ENCODE data around the gene PPFIA2. TPM values are rescaled to one million over a fixed set of nuclear protein-coding genes. Genes with fewer than 3 reads are reported as not detected.

PPFIA2 gene
- total RNA-seq, 1 donor from 2014 or later: 0.59 TPM

- Histone ChIP-seq H2AFZ (ENCODE audit: low read depth, low read length) (no peak overlapping the region), H3K27me3 (ENCODE audit: insufficient read depth, low read length) (no peaks in the 10 kb centered on the region), H3K36me3 (ENCODE audit: insufficient read depth, low read length) (no peaks in the 10 kb centered on the region), H3K79me2 (ENCODE audit: insufficient read depth, low read length) (no peaks in the 10 kb centered on the region), H3K9ac (ENCODE audit: low read length) (no peak overlapping the region), H3K9me3 (ENCODE audit: insufficient read depth, low read depth, low read length) (no peaks in the 10 kb centered on the region), H3K4me1 (ENCODE audit: insufficient read depth, low read length) (no peaks in the 10 kb centered on the region), H3K27ac (ENCODE audit: low read depth, low read length) (no peak overlapping the region), H4K20me1 (ENCODE audit: insufficient read depth, low read length) (no peaks in the 10 kb centered on the region), H3K4me3 (ENCODE audit: insufficient read depth, low read depth, low read length) (no peak overlapping the region), H3K4me2 (ENCODE audit: low read length) (no peak overlapping the region)
- TF ChIP-seq EZH2 (IDR thresholded peaks at IDR 0.05; ENCODE audit: insufficient read depth, low read length): no peak
- no peak for TF ChIP-seq CTCF (IDR thresholded peaks at IDR 0.05; ENCODE audit: insufficient read depth, low read depth, low read length)
- H3K27ac Mint-ChIP-seq (ENCODE audit: unreplicated experiment): no peak overlapping the region
- peaks cover 34% of the 10 kb centered on the region for H3K4me1 Mint-ChIP-seq (ENCODE audit: low read depth, unreplicated experiment)
- no peak overlapping the region for H3K4me3 Mint-ChIP-seq (ENCODE audit: unreplicated experiment)
- no peaks in the 10 kb centered on the region for H3K27me3 Mint-ChIP-seq (ENCODE audit: low read depth, unreplicated experiment)
- DNase-seq (ENCODE audit: low read depth) (no peak), FAIRE-seq (no peak)
- H3K36me3 Mint-ChIP-seq (ENCODE audit: low read depth, unreplicated experiment): no peaks in the 10 kb centered on the region
- H3K9me3 Mint-ChIP-seq (ENCODE audit: unreplicated experiment): no peaks in the 10 kb centered on the region
These were observed 226.1 kb downstream of the PPFIA2 start for GRCh38 chr12:81533054-81533453.

- Histone ChIP-seq H3K9ac (ENCODE audit: low read length) (no peak overlapping the region), H3K4me2 (ENCODE audit: low read length) (no peak overlapping the region), H3K79me2 (ENCODE audit: insufficient read depth, low read length) (no peaks in the 10 kb centered on the region), H3K36me3 (ENCODE audit: insufficient read depth, low read length) (no peaks in the 10 kb centered on the region), H3K9me3 (ENCODE audit: insufficient read depth, low read depth, low read length) (no peaks in the 10 kb centered on the region), H3K4me3 (ENCODE audit: insufficient read depth, low read depth, low read length) (no peak overlapping the region), H3K4me1 (ENCODE audit: insufficient read depth, low read length) (no peaks in the 10 kb centered on the region), H3K27me3 (ENCODE audit: insufficient read depth, low read length) (no peaks in the 10 kb centered on the region), H3K27ac (ENCODE audit: low read depth, low read length) (no peak overlapping the region), H4K20me1 (ENCODE audit: insufficient read depth, low read length) (no peaks in the 10 kb centered on the region), H2AFZ (ENCODE audit: low read depth, low read length) (no peak overlapping the region)
- DNase-seq (ENCODE audit: low read depth): peak; percentile 72
- no peak for FAIRE-seq
- Mint-ChIP-seq H3K4me3 (ENCODE audit: unreplicated experiment) (no peak overlapping the region), H3K27ac (ENCODE audit: unreplicated experiment) (peak overlapping the region; percentile 72), H3K9me3 (ENCODE audit: unreplicated experiment) (no peaks in the 10 kb centered on the region), H3K36me3 (ENCODE audit: low read depth, unreplicated experiment) (no peaks in the 10 kb centered on the region), H3K4me1 (ENCODE audit: low read depth, unreplicated experiment) (peaks cover 37% of the 10 kb centered on the region), H3K27me3 (ENCODE audit: low read depth, unreplicated experiment) (no peaks in the 10 kb centered on the region)
- TF ChIP-seq EZH2 (IDR thresholded peaks at IDR 0.05; ENCODE audit: insufficient read depth, low read length) (no peak), CTCF (IDR thresholded peaks at IDR 0.05; ENCODE audit: insufficient read depth, low read depth, low read length) (no peak)
These were observed 228.8 kb downstream of the PPFIA2 start for GRCh38 chr12:81530352-81530751.

GRCh38 chr12:81520064-81520945, 238.8 kb downstream of the PPFIA2 start:
- Histone ChIP-seq H3K4me2 (ENCODE audit: low read length) (peak overlapping the region; percentile 38), H3K79me2 (ENCODE audit: insufficient read depth, low read length) (no peaks in the 10 kb centered on the region), H4K20me1 (ENCODE audit: insufficient read depth, low read length) (no peaks in the 10 kb centered on the region), H3K36me3 (ENCODE audit: insufficient read depth, low read length) (no peaks in the 10 kb centered on the region), H3K9ac (ENCODE audit: low read length) (no peak overlapping the region), H2AFZ (ENCODE audit: low read depth, low read length) (peak overlapping the region; percentile 23), H3K4me1 (ENCODE audit: insufficient read depth, low read length) (no peaks in the 10 kb centered on the region), H3K9me3 (ENCODE audit: insufficient read depth, low read depth, low read length) (no peaks in the 10 kb centered on the region), H3K27ac (ENCODE audit: low read depth, low read length) (no peak overlapping the region), H3K27me3 (ENCODE audit: insufficient read depth, low read length) (no peaks in the 10 kb centered on the region), H3K4me3 (ENCODE audit: insufficient read depth, low read depth, low read length) (no peak overlapping the region)
- no peak overlapping the region for H3K4me3 Mint-ChIP-seq (ENCODE audit: unreplicated experiment)
- peaks cover 2% of the 10 kb centered on the region for H3K27me3 Mint-ChIP-seq (ENCODE audit: low read depth, unreplicated experiment)
- peaks cover 10% of the 10 kb centered on the region for H3K4me1 Mint-ChIP-seq (ENCODE audit: low read depth, unreplicated experiment)
- no peak for FAIRE-seq
- DNase-seq (ENCODE audit: low read depth): no peak
- no peaks in the 10 kb centered on the region for H3K36me3 Mint-ChIP-seq (ENCODE audit: low read depth, unreplicated experiment)
- no peak for TF ChIP-seq CTCF (IDR thresholded peaks at IDR 0.05; ENCODE audit: insufficient read depth, low read depth, low read length)
- no peak for TF ChIP-seq EZH2 (IDR thresholded peaks at IDR 0.05; ENCODE audit: insufficient read depth, low read length)
- peak overlapping the region; percentile 27 for H3K27ac Mint-ChIP-seq (ENCODE audit: unreplicated experiment)
- H3K9me3 Mint-ChIP-seq (ENCODE audit: unreplicated experiment): no peaks in the 10 kb centered on the region

Data from astrocyte (in vitro differentiated cells and primary cell).